Measurements from ENCODE around the gene HSPH1.

DNA sequence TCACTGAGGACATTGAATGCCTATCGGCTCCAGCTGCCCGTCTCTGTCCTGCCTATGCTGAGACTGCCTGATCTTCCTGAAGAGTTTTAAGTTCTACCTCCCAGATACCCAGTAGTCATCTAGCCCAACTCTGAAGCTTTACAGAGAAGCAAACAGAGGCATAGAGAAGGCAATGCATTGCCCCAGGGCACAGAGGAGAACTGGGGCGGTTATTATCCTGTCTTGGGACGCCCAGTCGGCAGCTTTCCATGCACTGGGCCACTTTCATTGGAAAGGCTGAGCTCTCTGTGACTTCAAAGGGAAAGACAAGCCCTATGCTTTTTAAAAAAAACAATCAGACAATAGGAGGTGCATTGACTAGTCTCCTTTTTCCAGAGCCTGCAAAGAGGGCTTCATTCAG, 71.6 kb downstream of the HSPH1 start:
- TF ChIP-seq, protein P1, sequence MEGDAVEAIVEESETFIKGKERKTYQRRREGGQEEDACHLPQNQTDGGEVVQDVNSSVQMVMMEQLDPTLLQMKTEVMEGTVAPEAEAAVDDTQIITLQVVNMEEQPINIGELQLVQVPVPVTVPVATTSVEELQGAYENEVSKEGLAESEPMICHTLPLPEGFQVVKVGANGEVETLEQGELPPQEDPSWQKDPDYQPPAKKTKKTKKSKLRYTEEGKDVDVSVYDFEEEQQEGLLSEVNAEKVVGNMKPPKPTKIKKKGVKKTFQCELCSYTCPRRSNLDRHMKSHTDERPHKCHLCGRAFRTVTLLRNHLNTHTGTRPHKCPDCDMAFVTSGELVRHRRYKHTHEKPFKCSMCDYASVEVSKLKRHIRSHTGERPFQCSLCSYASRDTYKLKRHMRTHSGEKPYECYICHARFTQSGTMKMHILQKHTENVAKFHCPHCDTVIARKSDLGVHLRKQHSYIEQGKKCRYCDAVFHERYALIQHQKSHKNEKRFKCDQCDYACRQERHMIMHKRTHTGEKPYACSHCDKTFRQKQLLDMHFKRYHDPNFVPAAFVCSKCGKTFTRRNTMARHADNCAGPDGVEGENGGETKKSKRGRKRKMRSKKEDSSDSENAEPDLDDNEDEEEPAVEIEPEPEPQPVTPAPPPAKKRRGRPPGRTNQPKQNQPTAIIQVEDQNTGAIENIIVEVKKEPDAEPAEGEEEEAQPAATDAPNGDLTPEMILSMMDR (optimal IDR thresholded peaks at IDR 0.05 in 1 of 3, IDR thresholded peaks at IDR 0.05 in 1 of 3, conservative IDR thresholded peaks at IDR 0.05 in 1 of 3; ENCODE audit: extremely low read depth in 1 of 3, insufficient read depth in 2 of 3, low read length in 3 of 3): no peak
- no peak for TF ChIP-seq EZH2 (IDR thresholded peaks at IDR 0.05; ENCODE audit: low read length)
